GM12874 (cell line): ENCODE data around the gene RGMB.

Source experiments
- TF ChIP-seq, protein P1 (sequence below): IDR thresholded peaks from 2 replicates; pipeline ENCODE4 v1.5.1; 2011; ENCODE audit warnings: low read depth, mild to moderate bottlenecking, control low read depth, low read length, moderate library complexity; ENCODE audit not compliant: insufficient read depth

RGMB gene

GRCh38 chr5:98784411-98784810 is 10.9 kb downstream of the RGMB start:
- TF ChIP-seq, protein P1, sequence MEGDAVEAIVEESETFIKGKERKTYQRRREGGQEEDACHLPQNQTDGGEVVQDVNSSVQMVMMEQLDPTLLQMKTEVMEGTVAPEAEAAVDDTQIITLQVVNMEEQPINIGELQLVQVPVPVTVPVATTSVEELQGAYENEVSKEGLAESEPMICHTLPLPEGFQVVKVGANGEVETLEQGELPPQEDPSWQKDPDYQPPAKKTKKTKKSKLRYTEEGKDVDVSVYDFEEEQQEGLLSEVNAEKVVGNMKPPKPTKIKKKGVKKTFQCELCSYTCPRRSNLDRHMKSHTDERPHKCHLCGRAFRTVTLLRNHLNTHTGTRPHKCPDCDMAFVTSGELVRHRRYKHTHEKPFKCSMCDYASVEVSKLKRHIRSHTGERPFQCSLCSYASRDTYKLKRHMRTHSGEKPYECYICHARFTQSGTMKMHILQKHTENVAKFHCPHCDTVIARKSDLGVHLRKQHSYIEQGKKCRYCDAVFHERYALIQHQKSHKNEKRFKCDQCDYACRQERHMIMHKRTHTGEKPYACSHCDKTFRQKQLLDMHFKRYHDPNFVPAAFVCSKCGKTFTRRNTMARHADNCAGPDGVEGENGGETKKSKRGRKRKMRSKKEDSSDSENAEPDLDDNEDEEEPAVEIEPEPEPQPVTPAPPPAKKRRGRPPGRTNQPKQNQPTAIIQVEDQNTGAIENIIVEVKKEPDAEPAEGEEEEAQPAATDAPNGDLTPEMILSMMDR: no peak

DNA sequence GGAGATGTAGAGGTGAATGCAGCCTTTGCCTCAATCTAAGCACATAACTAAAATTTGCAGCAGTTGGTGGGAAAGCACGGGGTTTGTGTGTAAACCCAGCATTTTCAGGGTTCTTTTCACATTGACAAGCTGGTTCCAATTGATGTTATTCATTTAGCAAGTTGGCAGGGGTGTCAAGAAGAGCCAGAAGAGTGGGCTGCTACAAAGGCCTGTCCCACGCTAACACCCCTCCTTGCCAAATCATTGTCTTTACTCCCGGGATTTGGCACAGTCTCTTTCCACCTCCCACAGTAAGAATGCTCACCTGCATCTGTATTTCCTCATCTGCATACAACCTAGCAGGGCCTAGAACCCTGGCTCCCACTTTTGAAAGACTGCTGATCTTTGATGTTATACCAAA is 11.8 kb downstream of the RGMB start:
- TF ChIP-seq, protein P1: no peak

GRCh38 chr5:98786191-98786853 is 12.9 kb downstream of the RGMB start:
- TF ChIP-seq, protein P1: no peak

DNA sequence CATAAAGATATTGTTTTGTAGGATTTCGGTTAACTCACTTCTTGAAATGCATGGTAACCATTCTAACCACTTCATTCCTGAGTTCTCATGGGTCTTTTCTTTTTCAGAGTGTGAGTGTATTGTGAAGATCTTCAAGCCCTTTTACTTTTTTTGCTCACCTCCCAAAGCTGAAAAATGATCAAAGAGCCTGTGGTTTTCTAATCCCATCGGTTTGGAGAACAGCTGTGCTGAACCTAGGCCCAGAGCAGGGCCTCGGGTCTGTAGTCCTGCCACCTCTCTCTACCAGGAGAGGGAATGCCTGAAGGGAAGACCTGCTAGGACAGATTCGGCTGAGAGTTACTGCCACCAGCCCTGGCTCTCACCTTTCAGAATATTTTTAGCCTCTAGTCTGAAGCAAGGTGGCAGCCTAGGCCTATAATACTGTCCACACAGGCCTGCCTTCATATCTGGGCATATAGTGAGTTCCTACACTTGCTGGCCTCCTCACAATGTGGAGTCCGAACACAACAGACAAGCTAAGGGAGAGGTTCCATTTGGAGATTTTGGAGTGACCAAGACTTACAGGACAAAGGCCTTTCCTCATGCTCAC is 13.8 kb downstream of the RGMB start:
- TF ChIP-seq, protein P1: no peak

DNA sequence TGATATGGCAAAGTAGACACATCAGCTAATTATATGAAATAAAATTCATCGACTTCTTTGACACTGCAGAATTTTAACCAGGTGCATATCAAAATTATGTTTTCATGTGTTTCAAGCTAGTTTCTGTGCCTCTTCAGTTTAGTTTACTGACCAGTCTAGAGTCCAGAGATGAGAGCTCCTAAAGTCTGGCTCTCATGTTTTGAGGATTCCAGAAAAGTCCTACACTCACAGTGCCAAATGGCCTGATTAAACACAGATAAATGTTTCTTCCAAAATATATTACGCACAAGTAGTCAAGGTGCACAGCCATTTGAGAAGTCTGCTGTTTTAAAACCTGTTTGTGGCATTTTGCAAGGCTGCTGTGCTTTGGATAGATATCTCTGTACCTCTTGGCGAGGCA is 15.6 kb downstream of the RGMB start:
- TF ChIP-seq, protein P1: no peak

DNA sequence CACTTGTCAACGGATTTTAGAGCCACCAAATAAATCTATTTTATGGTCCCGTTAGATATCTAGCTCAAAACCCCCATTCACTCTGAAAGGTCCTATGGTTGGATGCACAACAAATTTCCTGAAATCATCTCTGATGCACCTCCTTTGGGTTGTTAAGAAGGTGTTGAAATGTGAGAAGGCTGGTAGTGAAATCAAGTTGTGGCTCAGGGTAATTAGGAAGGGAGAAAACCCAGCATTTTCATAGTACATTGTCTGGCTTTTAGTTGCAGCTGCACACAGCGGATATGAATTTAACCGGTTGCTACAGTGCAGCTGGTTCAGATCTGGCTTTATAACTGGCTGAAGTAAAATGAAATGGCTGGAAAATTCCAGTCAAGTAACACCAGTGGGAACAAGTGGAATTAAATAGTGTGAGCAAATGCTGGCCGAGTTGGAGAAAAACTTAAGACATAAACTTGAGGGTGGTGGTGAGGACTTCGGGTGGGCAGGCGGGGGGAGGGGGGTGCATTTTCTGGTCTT is 17.6 kb downstream of the RGMB start:
- TF ChIP-seq, protein P1: no peak

DNA sequence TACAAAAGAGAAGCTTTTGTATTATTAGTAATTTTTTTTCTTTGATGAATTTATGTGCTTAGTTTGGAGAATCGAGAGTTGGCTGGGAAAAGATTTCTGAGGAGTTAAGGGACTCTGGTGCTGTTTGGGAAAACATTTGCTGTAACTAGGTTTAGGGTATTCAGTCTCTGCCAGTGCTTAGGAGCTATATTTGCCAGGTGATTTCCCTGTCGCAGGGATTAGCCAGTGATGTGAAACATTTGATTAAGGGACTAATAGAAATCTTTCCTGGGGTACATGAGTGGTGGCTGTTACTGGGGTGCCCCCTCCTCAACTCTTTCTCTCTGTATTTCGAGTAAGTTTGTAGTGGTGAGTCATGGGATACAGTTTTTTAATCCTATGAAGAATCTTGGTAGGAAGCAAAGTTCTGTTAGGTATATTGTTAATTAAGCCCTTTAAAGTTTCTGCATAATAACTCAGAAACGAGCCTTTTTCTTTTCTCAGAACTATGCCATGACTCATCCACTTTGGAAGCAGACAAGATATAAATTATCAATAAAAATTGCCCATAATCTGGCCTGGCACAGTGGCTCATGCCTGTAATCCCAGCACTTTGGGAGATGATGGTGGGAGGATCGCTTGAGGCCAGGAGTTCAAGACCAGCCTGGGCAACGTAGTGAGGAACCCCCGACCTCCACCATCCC is 18.6 kb downstream of the RGMB start:
- TF ChIP-seq, protein P1: no peak
